GM12878 (cell line): ENCODE data around the gene ZNF385C.

Source experiments
- BCL3 ChIP-seq: IDR thresholded peaks from 2 replicates; pipeline ENCODE4 v1.6.1; 2011; ENCODE audit warnings: borderline replicate concordance, low read depth, mild to moderate bottlenecking, moderate library complexity, low read length; ENCODE audit not compliant: insufficient read depth, poor library complexity, severe bottlenecking
- BHLHE40 ChIP-seq, 2 experiments: fragments of 450-650 bp in 1 of 2; IDR thresholded peaks; 2 replicates each; pipeline ENCODE4 v1.6.1; 2011 to 2017; ENCODE audit warnings: low read depth in 2 of 2, borderline replicate concordance in 1 of 2, improper control_type of control experiment in 1 of 2, low read length in 1 of 2, mild to moderate bottlenecking in 1 of 2
- CTCF ChIP-seq, 3 experiments: IDR thresholded peaks in 2 of 3; conservative IDR thresholded peaks in 1 of 3; 2 replicates each; pipeline ENCODE4 v1.5.1; 2011; ENCODE audit warnings: low read depth in 3 of 3, low read length in 3 of 3, mild to moderate bottlenecking in 3 of 3, control low read depth in 2 of 3, moderate library complexity in 2 of 3, inconsistent platforms in 1 of 3, mixed read lengths in 1 of 3; ENCODE audit not compliant: control insufficient read depth in 2 of 3, insufficient read depth in 1 of 3; ENCODE audit errors: extremely low read depth in 1 of 3
- EP300 ChIP-seq, 2 experiments: fragments of 150-350 bp in 1 of 2; IDR thresholded peaks; 2 replicates each; pipeline ENCODE4 v1.6.1; 2011 to 2012; ENCODE audit warnings: low read depth in 2 of 2, low read length in 2 of 2, borderline replicate concordance in 1 of 2, improper control_type of control experiment in 1 of 2, inconsistent platforms in 1 of 2; ENCODE audit not compliant: control insufficient read depth in 1 of 2
- NR2F1 ChIP-seq: fragments of 450-650 bp; conservative IDR thresholded peaks from 2 replicates; pipeline ENCODE4 v1.6.1; 2017; ENCODE audit warnings: mild to moderate bottlenecking
- RAD51 ChIP-seq: fragments of 450-650 bp; IDR thresholded peaks from 2 replicates; pipeline ENCODE4 v1.6.1; 2016; ENCODE audit warnings: moderate library complexity, mild to moderate bottlenecking, inconsistent platforms
- ZNF207 ChIP-seq: fragments of 450-650 bp; IDR thresholded peaks from 2 replicates; pipeline ENCODE4 v1.6.1; 2014; ENCODE audit warnings: antibody characterized with exemption, mild to moderate bottlenecking, borderline replicate concordance
- ZNF384 ChIP-seq: IDR thresholded peaks from 2 replicates; pipeline ENCODE4 v1.6.1; 2012; ENCODE audit warnings: low read depth, mild to moderate bottlenecking, low read length, improper control_type of control experiment, borderline replicate concordance
- TF ChIP-seq, protein P1 (sequence below): fragments of 450-650 bp; IDR thresholded peaks from 2 replicates; pipeline ENCODE4 v1.6.1; 2016; ENCODE audit warnings: mild to moderate bottlenecking, moderate library complexity, borderline replicate concordance

DNA sequence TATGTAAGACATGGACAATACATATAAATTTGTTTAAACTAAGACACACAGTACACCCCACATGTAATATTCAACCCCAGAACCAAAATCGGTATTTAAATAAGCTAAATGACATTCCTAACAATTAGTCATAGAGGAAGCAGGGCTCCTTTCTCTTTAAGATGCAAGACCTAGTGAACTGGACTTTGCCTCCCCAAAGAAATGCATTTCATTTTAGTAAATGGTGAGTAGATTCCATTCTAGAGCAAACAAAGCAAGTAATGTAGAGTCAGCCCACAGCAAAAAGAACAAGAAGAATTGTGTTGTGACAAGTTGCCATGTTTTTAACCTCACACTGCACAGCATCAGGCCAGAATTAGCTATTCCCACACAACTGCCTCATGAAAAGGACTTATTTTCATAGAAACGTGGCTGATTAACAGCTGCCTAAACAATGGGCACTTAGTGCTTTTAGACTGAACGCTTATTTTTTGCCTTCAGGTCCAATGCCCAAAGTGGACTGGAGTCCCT is 95.4 kb downstream of the ZNF385C start:
- TF ChIP-seq BCL3 (no peak), ZNF207 (no peak), ZNF384 (no peak), CTCF (IDR thresholded peaks at IDR 0.05 in 2 of 3, conservative IDR thresholded peaks at IDR 0.05 in 1 of 3; ENCODE audit: control insufficient read depth in 2 of 3, extremely low read depth in 1 of 3, insufficient read depth in 1 of 3, low read depth in 3 of 3, low read length in 3 of 3) (no peak), RAD51 (no peak), BHLHE40 (IDR thresholded peaks at IDR 0.05; ENCODE audit: borderline replicate concordance in 1 of 2, low read depth in 2 of 2, low read length in 1 of 2) (no peak), EP300 (IDR thresholded peaks at IDR 0.05; ENCODE audit: borderline replicate concordance in 1 of 2, control insufficient read depth in 1 of 2, low read depth in 2 of 2, low read length in 2 of 2) (no peak), NR2F1 (no peak)
- TF ChIP-seq, protein P1, sequence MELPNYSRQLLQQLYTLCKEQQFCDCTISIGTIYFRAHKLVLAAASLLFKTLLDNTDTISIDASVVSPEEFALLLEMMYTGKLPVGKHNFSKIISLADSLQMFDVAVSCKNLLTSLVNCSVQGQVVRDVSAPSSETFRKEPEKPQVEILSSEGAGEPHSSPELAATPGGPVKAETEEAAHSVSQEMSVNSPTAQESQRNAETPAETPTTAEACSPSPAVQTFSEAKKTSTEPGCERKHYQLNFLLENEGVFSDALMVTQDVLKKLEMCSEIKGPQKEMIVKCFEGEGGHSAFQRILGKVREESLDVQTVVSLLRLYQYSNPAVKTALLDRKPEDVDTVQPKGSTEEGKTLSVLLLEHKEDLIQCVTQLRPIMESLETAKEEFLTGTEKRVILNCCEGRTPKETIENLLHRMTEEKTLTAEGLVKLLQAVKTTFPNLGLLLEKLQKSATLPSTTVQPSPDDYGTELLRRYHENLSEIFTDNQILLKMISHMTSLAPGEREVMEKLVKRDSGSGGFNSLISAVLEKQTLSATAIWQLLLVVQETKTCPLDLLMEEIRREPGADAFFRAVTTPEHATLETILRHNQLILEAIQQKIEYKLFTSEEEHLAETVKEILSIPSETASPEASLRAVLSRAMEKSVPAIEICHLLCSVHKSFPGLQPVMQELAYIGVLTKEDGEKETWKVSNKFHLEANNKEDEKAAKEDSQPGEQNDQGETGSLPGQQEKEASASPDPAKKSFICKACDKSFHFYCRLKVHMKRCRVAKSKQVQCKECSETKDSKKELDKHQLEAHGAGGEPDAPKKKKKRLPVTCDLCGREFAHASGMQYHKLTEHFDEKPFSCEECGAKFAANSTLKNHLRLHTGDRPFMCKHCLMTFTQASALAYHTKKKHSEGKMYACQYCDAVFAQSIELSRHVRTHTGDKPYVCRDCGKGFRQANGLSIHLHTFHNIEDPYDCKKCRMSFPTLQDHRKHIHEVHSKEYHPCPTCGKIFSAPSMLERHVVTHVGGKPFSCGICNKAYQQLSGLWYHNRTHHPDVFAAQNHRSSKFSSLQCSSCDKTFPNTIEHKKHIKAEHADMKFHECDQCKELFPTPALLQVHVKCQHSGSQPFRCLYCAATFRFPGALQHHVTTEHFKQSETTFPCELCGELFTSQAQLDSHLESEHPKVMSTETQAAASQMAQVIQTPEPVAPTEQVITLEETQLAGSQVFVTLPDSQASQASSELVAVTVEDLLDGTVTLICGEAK: no peak
